PFSK-1 (cell line): ENCODE results near the gene ADAM12.

Experiments
- FOXP2 ChIP-seq: optimal IDR thresholded peaks from 2 replicates; pipeline ENCODE3; 2011; ENCODE audit warnings: borderline replicate concordance, control low read depth, inconsistent platforms; ENCODE audit not compliant: insufficient read depth; ENCODE audit errors: extremely low read length, extremely low read depth
- POLR2AphosphoS5 ChIP-seq: IDR thresholded peaks from 2 replicates; pipeline ENCODE4 v1.6.1; 2012; ENCODE audit warnings: low read depth, mild to moderate bottlenecking, control low read depth, low read length, moderate library complexity
- SIN3A ChIP-seq: IDR thresholded peaks from 2 replicates; pipeline ENCODE4 v1.6.1; 2012; ENCODE audit warnings: mild to moderate bottlenecking, low read length, moderate library complexity, borderline replicate concordance; ENCODE audit not compliant: insufficient read depth
- TAF1 ChIP-seq: IDR thresholded peaks from 2 replicates; pipeline ENCODE4 v1.6.1; 2012; ENCODE audit warnings: low read length, control low read depth, borderline replicate concordance; ENCODE audit not compliant: insufficient read depth
- TF ChIP-seq, protein P1 (sequence below), 2 experiments: IDR thresholded peaks; 2 replicates each; pipeline versions ENCODE4 v1.6.1 to v1.8.0; 2011 to 2012; ENCODE audit warnings: low read depth in 2 of 2, low read length in 2 of 2, control low read depth in 1 of 2, inconsistent platforms in 1 of 2, mild to moderate bottlenecking in 1 of 2, moderate library complexity in 1 of 2; ENCODE audit not compliant: insufficient read depth in 1 of 2

ADAM12 gene

DNA sequence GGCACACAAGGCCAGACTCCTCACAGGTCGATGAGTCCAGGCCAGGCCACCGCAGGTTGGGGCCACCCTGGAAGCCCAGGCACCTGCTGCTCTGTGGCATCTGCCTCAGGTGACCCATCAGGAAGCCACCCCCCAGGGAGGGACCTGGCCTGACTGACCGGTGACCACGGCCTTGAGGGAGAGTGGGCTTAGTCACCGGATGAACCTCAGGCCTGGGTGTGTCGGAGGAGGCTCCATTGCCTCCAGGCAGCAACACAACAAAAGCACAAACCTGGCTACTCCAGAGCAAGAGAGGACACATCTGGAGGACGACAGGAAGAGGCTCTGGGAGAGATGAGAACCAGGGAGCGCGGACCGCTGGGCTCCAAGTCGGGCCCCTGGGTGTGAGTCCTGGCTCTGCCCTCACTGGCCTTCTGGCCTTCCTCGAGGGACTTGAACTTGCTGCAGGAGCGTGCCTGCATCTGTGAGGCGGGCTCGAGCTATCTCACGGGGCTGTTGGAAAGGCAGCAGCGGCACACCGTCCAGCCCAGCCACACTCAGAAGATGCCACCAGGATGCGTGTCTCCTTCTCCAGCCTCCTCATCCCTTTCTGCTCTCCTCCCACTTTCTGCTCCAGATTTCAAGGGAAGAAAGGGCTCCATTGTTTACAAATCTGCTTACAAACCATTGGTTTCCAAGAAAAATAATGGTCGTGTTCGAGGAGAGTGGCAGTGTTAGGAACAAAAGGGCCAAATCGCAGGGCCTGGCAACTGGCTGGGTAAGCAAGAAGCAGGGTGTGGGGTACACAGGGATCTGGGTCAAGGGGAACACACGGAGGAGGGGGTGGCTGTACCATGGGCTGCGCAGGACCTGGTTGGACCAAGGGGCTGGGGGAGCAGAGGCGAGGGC is 152.9 kb downstream of the ADAM12 start:
- TF ChIP-seq, protein P1, sequence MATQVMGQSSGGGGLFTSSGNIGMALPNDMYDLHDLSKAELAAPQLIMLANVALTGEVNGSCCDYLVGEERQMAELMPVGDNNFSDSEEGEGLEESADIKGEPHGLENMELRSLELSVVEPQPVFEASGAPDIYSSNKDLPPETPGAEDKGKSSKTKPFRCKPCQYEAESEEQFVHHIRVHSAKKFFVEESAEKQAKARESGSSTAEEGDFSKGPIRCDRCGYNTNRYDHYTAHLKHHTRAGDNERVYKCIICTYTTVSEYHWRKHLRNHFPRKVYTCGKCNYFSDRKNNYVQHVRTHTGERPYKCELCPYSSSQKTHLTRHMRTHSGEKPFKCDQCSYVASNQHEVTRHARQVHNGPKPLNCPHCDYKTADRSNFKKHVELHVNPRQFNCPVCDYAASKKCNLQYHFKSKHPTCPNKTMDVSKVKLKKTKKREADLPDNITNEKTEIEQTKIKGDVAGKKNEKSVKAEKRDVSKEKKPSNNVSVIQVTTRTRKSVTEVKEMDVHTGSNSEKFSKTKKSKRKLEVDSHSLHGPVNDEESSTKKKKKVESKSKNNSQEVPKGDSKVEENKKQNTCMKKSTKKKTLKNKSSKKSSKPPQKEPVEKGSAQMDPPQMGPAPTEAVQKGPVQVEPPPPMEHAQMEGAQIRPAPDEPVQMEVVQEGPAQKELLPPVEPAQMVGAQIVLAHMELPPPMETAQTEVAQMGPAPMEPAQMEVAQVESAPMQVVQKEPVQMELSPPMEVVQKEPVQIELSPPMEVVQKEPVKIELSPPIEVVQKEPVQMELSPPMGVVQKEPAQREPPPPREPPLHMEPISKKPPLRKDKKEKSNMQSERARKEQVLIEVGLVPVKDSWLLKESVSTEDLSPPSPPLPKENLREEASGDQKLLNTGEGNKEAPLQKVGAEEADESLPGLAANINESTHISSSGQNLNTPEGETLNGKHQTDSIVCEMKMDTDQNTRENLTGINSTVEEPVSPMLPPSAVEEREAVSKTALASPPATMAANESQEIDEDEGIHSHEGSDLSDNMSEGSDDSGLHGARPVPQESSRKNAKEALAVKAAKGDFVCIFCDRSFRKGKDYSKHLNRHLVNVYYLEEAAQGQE (IDR thresholded peaks at IDR 0.05; ENCODE audit: insufficient read depth in 1 of 2, low read depth in 2 of 2, low read length in 2 of 2) = no peak
- TF ChIP-seq TAF1 (no peak), FOXP2 (no peak), SIN3A (no peak), POLR2AphosphoS5 (no peak)

DNA sequence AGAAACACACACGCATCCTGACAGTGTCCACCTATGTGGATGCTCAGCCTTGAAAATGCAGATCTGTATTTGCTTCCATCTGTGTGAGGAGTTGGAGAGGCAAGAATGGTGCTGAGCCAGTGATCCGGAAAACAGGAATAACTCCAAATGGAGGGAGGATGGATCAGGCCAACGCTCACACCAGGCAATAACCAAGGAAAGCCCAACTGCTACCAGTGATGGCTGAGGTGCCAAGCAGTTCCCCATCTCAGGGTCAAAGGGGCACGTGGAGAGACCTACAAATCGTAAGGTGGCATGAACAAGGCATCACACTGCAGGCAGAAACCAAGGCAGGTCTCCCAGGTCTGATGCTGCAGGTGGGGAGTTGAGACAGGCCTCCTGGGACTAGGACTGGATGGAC is 153.6 kb downstream of the ADAM12 start:
- TF ChIP-seq, protein P1 (IDR thresholded peaks at IDR 0.05; ENCODE audit: insufficient read depth in 1 of 2, low read depth in 2 of 2, low read length in 2 of 2) = no peak
- TF ChIP-seq TAF1 (no peak), POLR2AphosphoS5 (no peak), SIN3A (no peak), FOXP2 (no peak)

DNA sequence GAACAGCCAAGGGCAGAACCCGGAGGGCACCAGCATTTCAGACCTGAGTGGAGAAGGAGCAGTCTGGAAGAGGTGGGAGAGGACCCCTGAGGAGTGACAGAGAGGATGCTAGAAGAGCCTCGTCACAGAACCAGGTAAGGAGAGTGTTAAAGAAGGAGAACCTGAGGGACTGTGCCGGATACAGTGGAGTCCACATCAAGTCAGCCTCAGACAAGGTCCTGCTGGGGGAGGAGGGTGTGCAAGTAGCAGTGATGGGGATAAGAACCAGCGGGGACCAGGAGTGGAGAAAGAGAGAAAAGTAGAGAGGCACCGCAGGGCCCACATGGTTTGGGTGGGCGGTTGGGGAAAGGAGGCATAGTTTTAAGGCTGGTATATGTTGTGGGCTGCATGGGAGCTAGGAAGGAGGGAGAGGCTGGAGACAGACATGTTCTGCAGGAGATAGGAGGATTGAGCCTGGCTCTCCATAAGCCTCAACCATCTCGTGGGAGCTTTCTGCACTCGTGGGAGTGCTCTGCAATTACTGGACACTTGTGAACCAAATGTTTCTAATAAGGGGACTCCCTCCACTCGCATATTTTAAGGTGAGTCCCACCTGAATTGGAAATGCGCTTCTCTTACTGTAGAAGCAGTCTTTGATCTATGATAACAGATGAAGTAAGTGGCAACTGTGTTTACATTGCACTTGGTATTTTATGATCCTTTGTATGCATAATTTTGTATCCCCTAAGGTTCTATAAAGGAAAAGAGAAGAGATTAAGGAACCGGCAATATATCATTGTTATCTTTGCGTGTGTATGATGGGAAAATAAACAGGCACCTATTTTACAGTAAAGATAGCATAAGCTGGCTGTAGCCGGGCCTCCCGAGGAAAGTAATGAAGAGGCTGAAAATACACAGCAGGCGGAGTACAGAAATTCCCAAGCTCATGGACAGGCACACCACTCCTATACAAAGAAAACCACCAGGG is 154.8 kb downstream of the ADAM12 start:
- TF ChIP-seq SIN3A = no peak
- no peak for TF ChIP-seq TAF1
- no peak for TF ChIP-seq POLR2AphosphoS5
- TF ChIP-seq, protein P1 (IDR thresholded peaks at IDR 0.05; ENCODE audit: insufficient read depth in 1 of 2, low read depth in 2 of 2, low read length in 2 of 2) = no peak
- no peak for TF ChIP-seq FOXP2

DNA sequence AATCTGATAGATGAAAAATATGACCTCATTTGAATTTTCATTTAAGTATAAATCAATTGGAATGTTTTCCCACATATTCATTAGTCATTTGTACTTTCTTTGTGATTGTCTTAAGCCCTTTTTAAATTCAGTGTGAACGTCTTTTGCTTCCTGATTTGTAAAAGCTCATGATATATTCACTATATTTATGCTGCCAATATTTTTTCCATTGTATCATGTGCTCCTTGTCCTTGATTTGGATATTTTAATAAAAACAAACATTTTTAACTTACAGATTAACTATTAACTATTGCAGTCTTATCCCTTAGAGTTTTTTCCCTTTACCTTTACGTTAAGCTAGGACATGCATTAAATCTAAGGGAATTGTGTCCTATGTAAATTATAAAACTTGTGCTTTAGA is 157.7 kb downstream of the ADAM12 start:
- TF ChIP-seq, protein P1 (IDR thresholded peaks at IDR 0.05; ENCODE audit: insufficient read depth in 1 of 2, low read depth in 2 of 2, low read length in 2 of 2) = no peak
- TF ChIP-seq SIN3A (no peak), FOXP2 (no peak), POLR2AphosphoS5 (no peak), TAF1 (no peak)
